GM18499 (cell line): ENCODE results near the gene SLCO3A1.

Experiments
- ATAC-seq: cut with Tn5 transposase; IDR thresholded peaks from one replicate; pipeline ENCODE4 v1.9.1; 2021; ENCODE audit warnings: moderate number of reproducible peaks; ENCODE audit not compliant: insufficient read depth, unreplicated experiment

The SLCO3A1 gene

GRCh38 chr15:92020207-92020606, 166.7 kb downstream of the SLCO3A1 start:
- ATAC-seq: no peak

DNA sequence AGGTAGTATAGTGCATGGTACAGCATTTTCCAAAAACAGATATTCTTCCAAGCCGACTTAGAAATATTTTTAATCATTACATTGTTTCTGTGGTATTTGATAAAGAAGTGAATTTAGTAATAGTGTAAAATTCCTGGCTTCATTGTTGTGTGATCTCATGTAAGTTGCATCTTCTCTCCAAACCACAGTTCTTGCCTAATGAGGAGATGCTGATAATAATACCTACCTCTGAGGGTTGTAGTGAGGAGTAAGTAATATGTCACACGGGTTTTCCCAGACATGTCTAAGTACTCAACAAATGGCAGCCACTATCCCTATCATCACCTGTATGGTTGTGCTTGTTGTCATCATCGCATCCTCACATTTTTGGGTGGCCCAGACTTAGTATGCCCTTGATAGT, 167.3 kb downstream of the SLCO3A1 start:
- no peak for ATAC-seq

DNA sequence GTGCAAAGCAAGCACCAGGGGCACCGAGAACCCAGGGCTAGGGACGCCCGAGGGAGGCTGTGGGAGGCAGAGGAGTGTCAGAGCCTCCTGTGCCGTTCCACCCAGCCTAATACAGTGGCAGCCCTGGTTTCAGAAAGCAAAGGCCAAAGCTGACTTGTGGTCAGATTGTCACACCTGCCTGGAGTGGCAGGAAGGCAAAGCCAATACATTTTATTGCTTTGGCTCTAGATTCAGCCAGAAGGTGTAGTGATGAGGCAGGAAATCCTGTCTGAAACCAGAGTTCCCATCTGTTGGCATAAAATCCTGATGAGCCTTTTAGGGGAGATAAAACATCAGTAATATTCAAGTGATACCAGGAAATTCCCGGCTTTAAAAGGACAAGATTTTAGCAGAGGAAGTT, 168.3 kb downstream of the SLCO3A1 start:
- no peak for ATAC-seq

DNA sequence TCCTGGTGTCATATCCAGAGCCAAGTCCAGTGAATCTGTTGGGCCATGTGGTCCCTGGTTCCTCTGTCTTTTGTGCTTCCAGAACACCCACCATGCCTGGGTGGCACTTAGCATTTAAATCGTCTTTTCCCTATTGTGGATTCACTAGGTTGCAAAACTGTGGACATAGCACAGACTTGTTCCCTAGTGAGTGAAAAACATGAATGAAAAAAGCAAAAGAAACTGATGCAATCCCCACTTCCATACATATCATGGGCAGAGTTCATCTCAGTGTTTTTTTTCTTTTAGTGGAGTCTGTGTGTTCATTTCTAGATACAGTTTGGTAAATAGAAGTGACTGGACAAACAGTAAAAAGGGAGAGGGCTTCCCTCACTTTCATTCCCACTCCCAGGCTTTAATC, 170.5 kb downstream of the SLCO3A1 start:
- no peak for ATAC-seq

DNA sequence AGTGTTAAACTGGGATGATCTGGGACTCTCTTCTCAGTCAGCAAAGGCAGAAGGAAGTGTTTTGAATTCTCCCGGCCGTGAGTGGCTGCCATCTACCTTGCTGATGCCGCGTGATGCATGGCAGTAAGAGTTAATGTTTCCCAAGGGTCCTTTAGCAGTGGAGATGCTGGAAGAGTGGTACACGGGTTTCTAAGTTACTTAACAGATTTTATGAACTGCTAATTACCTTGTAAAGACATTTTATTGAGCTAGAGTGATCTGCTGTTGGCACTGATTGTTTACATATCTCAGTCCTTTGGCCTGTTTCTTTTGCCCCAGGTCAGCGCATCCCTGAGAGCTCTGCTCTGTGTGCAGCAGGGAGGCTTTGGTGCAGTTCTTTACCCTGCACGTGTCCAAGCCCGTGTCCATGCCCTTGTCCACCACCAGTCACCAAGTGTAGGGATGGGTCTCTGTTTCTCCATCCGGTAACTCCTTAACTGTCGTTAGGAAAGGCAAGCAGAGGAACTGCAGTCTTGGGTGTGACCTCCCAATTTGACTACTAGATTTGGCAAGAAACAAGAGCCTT, 172.3 kb downstream of the SLCO3A1 start:
- no peak for ATAC-seq

DNA sequence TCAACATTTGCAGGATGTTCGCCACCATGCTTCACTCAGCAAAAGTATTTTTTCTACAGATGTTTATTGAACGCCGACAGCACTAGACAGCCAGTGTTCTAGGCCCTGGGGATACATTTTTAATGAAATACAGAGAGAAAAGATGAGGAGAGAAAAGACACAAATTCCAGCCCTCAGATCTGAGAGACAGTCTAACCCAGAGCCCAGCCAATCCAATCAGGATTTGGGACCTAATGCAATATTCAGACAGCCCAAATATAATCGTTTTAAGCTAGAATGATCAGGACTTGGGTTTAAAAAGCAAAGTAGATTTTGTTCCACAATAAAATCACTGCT, 174.8 kb downstream of the SLCO3A1 start:
- ATAC-seq: no peak

DNA sequence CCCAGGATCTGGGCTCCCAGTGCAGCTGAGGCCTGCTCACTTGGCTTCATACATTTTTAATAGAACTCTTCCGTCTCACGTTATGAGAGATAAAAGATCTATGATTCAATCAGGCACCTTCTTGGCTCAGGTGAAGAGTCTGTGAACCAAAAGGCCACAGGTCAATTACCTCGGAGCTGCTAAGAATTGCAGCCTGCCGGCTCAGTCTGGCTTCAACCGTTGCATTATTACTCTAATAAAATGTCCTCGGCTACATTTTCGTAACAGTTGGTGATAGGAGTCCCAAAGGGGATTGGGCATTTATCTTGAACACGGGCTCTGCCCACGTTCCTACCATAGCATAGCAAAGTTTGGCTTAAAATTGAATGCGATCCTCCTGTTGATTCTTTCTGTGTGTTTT, 176.3 kb downstream of the SLCO3A1 start:
- no peak for ATAC-seq

DNA sequence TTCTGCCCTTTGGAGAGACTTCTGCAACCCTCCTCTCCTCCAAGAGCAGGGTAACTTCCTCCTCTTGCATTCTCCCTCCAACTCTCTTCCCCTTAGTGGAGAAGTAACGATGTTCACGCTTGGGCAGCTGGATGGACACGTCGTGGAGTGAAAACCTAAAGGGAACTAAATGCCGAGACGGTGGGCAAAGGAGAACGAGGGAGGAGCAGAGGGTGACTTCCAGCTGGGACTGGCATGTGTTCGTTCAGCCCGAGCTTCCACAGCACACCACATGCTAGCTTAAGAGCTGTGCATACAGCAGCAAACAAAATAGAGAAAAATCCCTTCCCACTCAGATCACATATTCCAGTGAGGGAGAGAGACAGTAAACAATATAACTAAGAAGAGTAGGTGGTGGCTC, 179.8 kb downstream of the SLCO3A1 start:
- ATAC-seq: no peak

GRCh38 chr15:92033723-92034122, 180.2 kb downstream of the SLCO3A1 start:
- no peak for ATAC-seq

DNA sequence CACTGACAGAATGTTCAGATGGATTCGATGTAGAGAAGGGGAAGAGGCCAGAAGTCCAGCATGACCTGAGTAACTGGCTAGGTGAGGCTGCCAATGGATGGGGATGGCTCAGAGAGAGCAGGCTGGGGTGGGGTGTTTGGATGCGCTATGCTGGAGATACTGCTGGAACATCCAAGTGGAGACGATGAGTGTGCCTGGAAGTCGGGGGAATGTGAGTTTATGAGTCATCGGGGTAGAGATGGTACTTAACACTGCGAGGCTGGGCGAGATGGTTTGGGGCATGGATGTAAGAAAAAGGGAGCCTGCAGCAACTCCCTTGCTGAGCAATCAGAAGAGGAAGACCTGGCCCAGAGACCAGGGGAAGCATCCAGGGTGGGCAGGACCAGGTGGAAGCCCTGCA, 180.7 kb downstream of the SLCO3A1 start:
- no peak for ATAC-seq

DNA sequence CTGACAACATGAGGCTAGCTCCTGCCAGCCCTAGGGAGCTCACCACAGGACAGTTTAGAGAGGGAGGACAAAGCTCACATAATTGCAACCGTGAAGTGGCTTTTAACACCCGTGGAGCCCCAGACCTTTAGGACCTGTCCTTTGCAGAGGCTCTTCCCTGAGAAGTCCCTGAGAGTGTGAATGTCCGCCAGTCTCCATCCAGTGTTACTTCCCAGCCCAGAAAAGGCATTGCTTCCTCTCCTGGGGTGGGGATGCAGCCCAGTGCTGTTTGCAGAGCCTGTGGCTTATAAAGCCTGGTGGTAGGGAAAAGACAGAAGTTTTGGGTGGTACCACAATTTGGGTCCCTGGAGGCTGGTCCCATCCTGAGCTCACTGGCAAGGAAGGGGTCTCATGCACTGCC, 182.0 kb downstream of the SLCO3A1 start:
- ATAC-seq: no peak

DNA sequence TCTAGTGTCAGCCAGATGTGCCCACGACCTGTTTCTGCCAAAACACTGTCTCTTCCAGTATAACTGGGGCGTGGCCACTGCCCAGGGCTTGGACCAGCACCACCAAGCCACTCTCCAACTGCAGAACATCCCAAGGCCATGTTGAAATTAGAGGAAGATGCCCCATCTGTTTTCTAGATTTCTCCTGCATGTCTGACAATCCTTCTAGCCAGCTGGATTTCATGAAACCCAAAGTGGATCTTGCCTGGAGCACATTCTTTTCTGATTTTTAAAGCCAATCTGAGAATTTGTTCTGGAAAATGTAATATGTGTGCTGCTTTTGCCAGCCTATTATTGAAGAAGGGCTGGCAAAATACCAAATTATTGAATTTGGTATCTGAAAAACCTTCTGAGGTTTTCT, 182.5 kb downstream of the SLCO3A1 start:
- ATAC-seq: no peak

GRCh38 chr15:92037491-92037890, 184.0 kb downstream of the SLCO3A1 start:
- no peak for ATAC-seq

DNA sequence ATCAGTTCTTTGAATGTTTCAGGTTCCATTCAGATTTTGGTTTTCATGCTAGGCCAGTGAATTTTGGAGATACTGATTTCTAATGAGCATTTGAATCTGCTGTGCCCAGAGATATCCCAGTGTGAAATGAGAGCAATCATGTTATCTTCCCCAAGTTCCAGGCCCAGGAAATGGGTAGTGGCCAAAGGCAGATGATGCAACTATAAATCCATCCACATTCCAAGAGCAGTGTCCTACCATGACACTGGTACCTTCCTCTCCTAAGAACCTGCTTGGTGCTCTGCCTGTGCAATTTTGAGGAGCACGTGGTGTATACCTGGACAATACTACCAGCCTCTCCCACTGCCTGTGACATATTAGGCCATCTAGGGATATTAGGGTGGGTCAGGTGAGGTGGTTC, 186.8 kb downstream of the SLCO3A1 start:
- ATAC-seq: no peak

GRCh38 chr15:92041371-92041770, 187.9 kb downstream of the SLCO3A1 start:
- no peak for ATAC-seq

- no peak for ATAC-seq
These were observed 189.8 kb downstream of the SLCO3A1 start for GRCh38 chr15:92043283-92043682.

DNA sequence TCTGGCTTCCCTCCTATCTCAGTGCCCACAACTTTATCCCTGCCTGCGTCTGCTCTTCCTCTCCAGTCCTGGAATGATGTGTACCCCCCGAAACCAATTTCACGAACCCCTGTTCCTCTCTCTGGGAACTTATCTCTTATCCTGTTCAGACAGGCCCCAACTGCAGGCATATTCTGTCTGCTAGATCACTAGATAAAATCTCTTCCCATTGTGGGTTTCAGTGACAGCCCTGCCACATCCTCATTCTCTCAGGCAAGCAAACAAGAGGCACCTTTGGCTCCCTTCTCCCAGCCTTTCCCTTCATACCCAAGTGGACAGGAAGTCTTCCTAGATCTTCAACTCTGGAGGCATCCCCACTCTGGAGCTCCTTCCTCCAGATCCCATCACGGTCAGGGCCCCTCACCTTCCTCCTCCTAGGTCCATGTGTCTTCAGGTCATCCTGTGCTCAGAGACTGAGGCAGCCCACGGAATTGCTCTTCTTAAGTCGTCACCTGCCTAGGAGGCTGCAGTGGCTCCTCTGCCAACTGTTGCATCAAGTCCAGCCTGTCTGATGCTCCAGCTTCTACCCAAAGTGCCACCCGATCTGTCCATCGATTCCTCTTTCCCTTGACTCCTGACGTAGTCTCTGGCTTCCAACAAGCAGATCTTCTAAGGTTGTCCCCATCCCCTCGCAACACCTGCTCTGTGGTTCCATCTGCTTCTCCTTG, 190.8 kb downstream of the SLCO3A1 start:
- ATAC-seq: no peak

DNA sequence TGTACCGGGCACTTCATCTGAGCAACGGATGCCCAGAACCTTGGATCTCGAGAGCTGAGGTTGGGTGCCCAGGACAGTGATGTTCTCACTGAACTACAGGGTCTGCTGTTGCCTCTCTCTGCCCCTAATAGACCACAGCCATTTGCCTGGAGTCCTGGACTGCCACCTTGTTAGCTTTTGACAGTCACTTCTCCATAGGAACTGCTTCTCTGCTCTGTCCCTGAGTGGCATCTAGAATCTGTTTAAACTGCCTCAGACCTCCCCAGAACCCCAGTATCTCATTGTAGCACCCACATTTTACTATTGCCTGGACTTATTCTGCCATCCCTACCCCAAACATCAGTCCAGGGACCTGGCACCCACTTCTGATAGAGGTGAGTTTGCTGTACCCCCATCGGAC, 194.4 kb downstream of the SLCO3A1 start:
- no peak for ATAC-seq

GRCh38 chr15:92048739-92049138, 195.2 kb downstream of the SLCO3A1 start:
- no peak for ATAC-seq

DNA sequence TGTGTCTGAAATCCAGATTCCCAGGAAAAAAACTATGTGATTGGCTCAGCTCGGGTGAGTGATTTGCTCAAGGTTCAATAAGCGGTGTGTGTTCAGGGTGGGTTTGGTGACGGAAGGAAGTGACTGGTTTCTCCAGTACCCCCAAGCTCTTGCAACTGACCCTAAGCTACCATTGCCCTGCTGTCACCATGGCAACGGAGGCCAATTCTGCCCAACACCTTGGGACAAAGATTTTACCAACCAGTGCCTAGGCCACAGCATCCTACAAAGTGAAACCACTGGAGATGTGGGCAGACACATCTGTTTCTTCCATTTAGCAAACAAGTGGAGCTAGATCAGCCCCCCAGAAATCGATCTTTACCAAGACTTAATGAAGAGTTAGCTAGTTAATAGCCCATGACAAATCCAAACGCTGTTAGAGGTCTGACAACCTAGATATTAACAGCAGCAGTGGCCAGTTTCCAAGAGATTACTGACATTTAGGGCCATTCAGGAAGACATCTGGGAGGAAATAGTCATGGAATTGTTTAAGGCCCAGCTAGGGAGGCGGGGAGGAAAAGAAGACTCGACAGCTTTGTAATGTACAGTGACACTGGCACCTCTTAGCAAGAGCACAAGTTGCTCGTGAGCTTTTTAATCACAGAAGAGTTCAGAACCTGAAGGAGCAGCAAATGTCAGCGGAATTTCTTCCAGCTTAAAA, 195.9 kb downstream of the SLCO3A1 start:
- ATAC-seq: no peak

DNA sequence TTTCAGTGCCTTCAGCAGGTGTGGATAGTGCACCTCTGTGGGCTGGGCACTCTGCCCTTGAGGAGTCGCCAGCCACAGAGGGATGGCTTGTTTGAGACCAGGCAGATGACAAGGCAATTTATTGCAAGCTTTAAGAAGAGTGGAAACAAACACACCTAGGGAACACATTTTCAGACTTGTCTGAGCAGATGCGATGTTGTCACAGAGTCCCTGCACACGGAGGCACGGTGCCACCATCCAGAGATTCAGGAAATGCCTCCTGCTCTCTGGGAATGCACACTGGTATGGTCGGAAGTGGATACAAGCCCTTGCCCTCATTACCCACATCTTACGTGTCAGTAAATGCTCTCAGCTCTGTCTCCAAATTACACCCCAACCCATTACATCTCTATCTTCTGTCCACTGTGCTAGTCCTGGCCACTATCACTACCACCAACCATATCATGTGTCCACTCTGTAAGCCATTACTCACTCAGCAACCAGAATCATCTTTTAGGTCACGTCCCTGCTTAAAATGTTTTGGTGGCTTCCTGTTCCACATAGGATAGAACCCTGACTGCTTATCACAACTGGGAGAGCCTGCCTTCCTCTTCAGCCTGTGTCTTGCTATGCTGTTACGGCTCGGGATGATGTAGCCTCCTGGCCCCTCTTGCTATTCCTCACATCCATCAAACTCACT, 196.9 kb downstream of the SLCO3A1 start:
- no peak for ATAC-seq
